Cardiac muscle cell (in vitro differentiated cells and primary cell): ENCODE measurements around the gene SYNPO. TPM values are rescaled to one million over a fixed set of nuclear protein-coding genes. Genes with fewer than 3 reads are reported as not detected.
A peak's percentile ranks its signal among the peaks of the same experiment; 100 is the strongest.

Source experiments
- DNase-seq, 2 donors: peaks; one replicate each; pipeline versions ENCODE4 v3.0.0 to v3.0.0-alpha.2; 2010 to 2017; ENCODE audit warnings: low read depth in 1 of 2, low spot score in 1 of 2
- H3K27ac ChIP-seq: fragments of 200-600 bp; sonication (generic); 2 replicates; pipeline ENCODE4 v1.5.1; 2016
- H3K27me3 ChIP-seq: fragments of 200-600 bp; sonication (generic); 2 replicates; pipeline ENCODE4 v1.6.0; 2016; ENCODE audit warnings: control low read depth
- H3K36me3 ChIP-seq: fragments of 200-600 bp; sonication (generic); 2 replicates; pipeline ENCODE4 v1.5.1; 2016; ENCODE audit warnings: control low read depth
- H3K4me1 ChIP-seq: fragments of 200-600 bp; sonication (generic); 2 replicates; pipeline ENCODE4 v1.8.1; 2017; ENCODE audit warnings: low read depth, mild to moderate bottlenecking, mixed run types
- H3K4me3 ChIP-seq: fragments of 200-600 bp; sonication (generic); 2 replicates; pipeline ENCODE4 v1.5.1; 2016; ENCODE audit warnings: mild to moderate bottlenecking
- H3K9me3 ChIP-seq: fragments of 200-600 bp; sonication (generic); 2 replicates; pipeline ENCODE4 v1.5.1; 2017; ENCODE audit warnings: low read depth, mild to moderate bottlenecking, control low read depth
- polyA plus RNA-seq: library from polyadenylated mRNA; unstranded; fragments of >200 nt; fragmentation: Nextera tagmentation; extraction: Ambion mirVana; gene quantifications from 2 replicates; pipeline ENCODE4 v1.2.1, GENCODE V29; 2016
- total RNA-seq: library from RNA; depleted of rRNA; stranded (reverse); fragments of >200 nt; gene quantifications from 2 replicates; pipeline ENCODE4 v1.2.3, GENCODE V29; 2016
- TF ChIP-seq, protein P1 (sequence below): IDR thresholded peaks from 2 replicates; pipeline ENCODE4 v1.5.1; 2012; ENCODE audit warnings: low read depth, mild to moderate bottlenecking, low read length

Gene SYNPO
- total and polyA plus RNA-seq, 2 experiments from 2014 or later = 1.1 to 2.7 TPM

GRCh38 chr5:150596313-150596712 is 44.1 kb upstream of the SYNPO start:
- peak in 1 of 2 donors; percentile 60 for DNase-seq
- Histone ChIP-seq H3K36me3 (no peaks in the 10 kb centered on the region), H3K27me3 (no peaks in the 10 kb centered on the region), H3K9me3 (no peaks in the 10 kb centered on the region), H3K27ac (peak overlapping the region; percentile 31), H3K4me3 (no peak overlapping the region), H3K4me1 (peaks cover 21% of the 10 kb centered on the region)
- TF ChIP-seq, protein P1, sequence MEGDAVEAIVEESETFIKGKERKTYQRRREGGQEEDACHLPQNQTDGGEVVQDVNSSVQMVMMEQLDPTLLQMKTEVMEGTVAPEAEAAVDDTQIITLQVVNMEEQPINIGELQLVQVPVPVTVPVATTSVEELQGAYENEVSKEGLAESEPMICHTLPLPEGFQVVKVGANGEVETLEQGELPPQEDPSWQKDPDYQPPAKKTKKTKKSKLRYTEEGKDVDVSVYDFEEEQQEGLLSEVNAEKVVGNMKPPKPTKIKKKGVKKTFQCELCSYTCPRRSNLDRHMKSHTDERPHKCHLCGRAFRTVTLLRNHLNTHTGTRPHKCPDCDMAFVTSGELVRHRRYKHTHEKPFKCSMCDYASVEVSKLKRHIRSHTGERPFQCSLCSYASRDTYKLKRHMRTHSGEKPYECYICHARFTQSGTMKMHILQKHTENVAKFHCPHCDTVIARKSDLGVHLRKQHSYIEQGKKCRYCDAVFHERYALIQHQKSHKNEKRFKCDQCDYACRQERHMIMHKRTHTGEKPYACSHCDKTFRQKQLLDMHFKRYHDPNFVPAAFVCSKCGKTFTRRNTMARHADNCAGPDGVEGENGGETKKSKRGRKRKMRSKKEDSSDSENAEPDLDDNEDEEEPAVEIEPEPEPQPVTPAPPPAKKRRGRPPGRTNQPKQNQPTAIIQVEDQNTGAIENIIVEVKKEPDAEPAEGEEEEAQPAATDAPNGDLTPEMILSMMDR = no peak

GRCh38 chr5:150596826-150597225 is 43.6 kb upstream of the SYNPO start:
- TF ChIP-seq, protein P1 = no peak
- Histone ChIP-seq H3K4me3 (no peak overlapping the region), H3K27ac (no peak overlapping the region), H3K4me1 (peaks cover 16% of the 10 kb centered on the region), H3K36me3 (no peaks in the 10 kb centered on the region), H3K27me3 (no peaks in the 10 kb centered on the region), H3K9me3 (no peaks in the 10 kb centered on the region)
- no peak for DNase-seq

DNA sequence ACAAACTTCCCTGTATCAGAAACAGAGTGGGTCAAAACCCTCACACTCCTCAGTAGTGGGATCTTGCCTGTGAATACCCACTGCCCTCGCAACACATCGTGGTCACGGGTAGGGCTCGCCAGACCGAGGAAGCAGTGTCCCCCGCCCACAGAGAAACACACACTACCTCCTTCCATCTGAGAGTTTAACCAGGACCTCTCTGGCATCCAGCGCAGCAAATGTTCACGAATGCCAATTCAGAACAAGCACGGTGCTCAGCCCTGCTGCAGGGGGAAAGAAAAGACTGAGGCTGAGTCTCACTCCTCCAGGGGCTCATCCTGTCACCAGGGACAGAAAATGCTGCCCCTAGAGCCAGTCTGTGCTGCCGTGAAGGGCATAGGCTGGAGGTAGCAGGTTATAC is 42.5 kb upstream of the SYNPO start:
- Histone ChIP-seq H3K27ac (no peak overlapping the region), H3K4me3 (no peak overlapping the region), H3K36me3 (no peaks in the 10 kb centered on the region), H3K9me3 (no peaks in the 10 kb centered on the region), H3K27me3 (no peaks in the 10 kb centered on the region), H3K4me1 (peaks cover 22% of the 10 kb centered on the region)
- TF ChIP-seq, protein P1 = no peak
- DNase-seq = no peak

DNA sequence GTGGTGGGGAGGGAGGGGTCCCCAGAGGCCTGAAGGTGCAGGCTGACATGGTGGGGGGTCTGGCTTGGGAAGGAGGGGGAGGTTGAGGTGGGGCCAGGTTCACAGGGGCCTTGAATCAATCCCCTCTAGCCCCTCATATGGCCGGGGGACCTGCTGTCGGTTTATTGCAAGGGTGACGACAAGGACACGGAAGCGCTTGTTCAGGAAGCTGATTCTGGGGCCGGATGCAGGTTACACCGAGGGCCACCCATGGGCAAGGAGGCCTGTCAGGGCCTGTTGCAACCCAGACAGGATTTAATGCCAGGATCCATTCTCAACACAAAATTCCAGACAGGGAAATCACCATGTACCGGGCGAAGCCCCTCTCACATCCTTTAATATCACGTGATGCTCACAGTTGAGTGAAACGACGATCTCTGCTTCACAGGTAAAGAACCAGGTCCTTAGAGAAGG is 41.6 kb upstream of the SYNPO start:
- no peaks in the 10 kb centered on the region for H3K9me3 ChIP-seq
- no peak overlapping the region for H3K27ac ChIP-seq
- no peak for DNase-seq

DNA sequence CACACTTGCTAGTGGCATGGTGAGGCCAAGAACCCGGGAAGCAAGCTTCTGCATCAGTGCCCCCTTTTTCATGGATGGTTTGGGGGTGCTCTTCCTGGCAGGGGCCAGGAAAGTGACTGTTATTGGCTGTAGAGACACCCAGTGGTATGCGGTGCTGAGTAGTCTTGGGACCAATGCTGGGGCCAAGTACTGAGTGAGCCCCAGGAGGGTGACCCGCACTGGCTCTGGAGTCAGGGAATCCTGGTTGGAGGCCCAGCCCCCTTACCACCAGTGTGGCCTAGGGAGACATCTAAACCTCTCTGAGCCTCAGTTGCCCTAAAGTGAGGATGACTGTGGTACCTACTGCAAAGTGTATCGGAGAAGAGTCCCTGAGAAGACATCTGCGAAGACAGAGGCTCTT is 41.2 kb upstream of the SYNPO start:
- no peak overlapping the region for H3K27ac ChIP-seq

More for the DNA sequence above, 41.6 kb upstream of the SYNPO start:
- Histone ChIP-seq H3K4me1 (peaks cover 29% of the 10 kb centered on the region), H3K27me3 (no peaks in the 10 kb centered on the region), H3K36me3 (no peaks in the 10 kb centered on the region), H3K4me3 (no peak overlapping the region)
- TF ChIP-seq, protein P1 = no peak

More for the DNA sequence above, 41.2 kb upstream of the SYNPO start:
- Histone ChIP-seq H3K4me3 (no peak overlapping the region), H3K27me3 (no peaks in the 10 kb centered on the region), H3K9me3 (no peaks in the 10 kb centered on the region), H3K4me1 (peaks cover 29% of the 10 kb centered on the region), H3K36me3 (no peaks in the 10 kb centered on the region)
- TF ChIP-seq, protein P1 = no peak
- no peak for DNase-seq
